Measurements from ENCODE around the gene WNT9A.

DNA sequence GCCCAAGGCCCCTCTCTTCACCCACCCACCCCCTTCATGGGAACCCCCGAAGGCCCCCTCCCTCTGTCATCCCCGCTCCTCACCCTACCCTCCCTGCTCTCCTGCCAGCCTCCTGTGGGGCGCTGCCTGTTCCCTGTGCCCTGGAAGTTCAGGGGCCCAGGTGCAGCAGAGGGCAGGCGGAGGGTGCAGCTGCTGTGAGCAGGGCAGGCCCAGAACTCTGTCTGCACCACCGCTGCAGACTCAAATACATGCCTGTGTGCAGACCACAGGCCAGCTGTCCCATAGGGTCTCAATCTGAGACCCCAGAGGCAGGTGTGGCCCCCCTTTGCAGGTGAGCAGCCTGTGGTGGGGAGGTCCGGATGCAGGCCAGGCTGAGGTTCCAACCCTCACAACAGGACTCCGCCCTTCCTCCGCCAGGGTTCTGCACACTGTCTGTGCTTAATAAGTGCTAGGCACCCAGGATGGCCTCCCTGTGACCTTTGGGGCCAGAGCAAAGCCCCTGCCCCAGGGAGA lies 62.5 kb downstream of the WNT9A start:
- TF ChIP-seq, protein P1, sequence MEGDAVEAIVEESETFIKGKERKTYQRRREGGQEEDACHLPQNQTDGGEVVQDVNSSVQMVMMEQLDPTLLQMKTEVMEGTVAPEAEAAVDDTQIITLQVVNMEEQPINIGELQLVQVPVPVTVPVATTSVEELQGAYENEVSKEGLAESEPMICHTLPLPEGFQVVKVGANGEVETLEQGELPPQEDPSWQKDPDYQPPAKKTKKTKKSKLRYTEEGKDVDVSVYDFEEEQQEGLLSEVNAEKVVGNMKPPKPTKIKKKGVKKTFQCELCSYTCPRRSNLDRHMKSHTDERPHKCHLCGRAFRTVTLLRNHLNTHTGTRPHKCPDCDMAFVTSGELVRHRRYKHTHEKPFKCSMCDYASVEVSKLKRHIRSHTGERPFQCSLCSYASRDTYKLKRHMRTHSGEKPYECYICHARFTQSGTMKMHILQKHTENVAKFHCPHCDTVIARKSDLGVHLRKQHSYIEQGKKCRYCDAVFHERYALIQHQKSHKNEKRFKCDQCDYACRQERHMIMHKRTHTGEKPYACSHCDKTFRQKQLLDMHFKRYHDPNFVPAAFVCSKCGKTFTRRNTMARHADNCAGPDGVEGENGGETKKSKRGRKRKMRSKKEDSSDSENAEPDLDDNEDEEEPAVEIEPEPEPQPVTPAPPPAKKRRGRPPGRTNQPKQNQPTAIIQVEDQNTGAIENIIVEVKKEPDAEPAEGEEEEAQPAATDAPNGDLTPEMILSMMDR (conservative IDR thresholded peaks at IDR 0.05; ENCODE audit: low read length): no peak
- TF ChIP-seq EZH2phosphoT487 (IDR thresholded peaks at IDR 0.05; ENCODE audit: borderline replicate concordance, low read depth, low read length): no peak
